Lung (tissue), 12 donors: ENCODE measurements around the gene KCTD21. TPM values are rescaled to one million over a fixed set of nuclear protein-coding genes. Genes with fewer than 3 reads are reported as not detected.

Experiments used
- ATAC-seq: fragments of 200-7000 bp; cut with Tn5 transposase; one replicate; pipeline ENCODE4 v1.9.1; 2020; ENCODE audit warnings: moderate number of reproducible peaks; ENCODE audit not compliant: insufficient read depth, low FRiP score
- DNase-seq, 3 donors: peaks; one replicate each; pipeline ENCODE4 v3.0.0-alpha.2; 2013 to 2017
- H3K27ac ChIP-seq, 2 donors: one replicate each; pipeline ENCODE4 v1.5.1; 2013; ENCODE audit warnings: mild to moderate bottlenecking in 2 of 2, moderate library complexity in 2 of 2, control low read depth in 1 of 2, inconsistent platforms in 1 of 2, low read depth in 1 of 2, low read length in 1 of 2
- H3K27me3 ChIP-seq, 3 donors: one replicate each; pipeline ENCODE4 v1.5.1; 2013; ENCODE audit warnings: low read length in 2 of 3; ENCODE audit not compliant: control insufficient read depth in 3 of 3, insufficient read depth in 3 of 3
- H3K36me3 ChIP-seq, 4 donors: one replicate each; pipeline ENCODE4 v1.5.1; 2013; ENCODE audit warnings: low read length in 4 of 4, mild to moderate bottlenecking in 1 of 4, moderate library complexity in 1 of 4; ENCODE audit not compliant: control insufficient read depth in 4 of 4, insufficient read depth in 4 of 4
- H3K4me1 ChIP-seq, 5 donors: one replicate each; pipeline ENCODE4 v1.5.1; 2013; ENCODE audit warnings: low read length in 5 of 5, mild to moderate bottlenecking in 2 of 5, moderate library complexity in 1 of 5; ENCODE audit not compliant: control insufficient read depth in 5 of 5, insufficient read depth in 5 of 5
- H3K4me3 ChIP-seq: one replicate; pipeline ENCODE4 v1.5.1; 2013; ENCODE audit warnings: mild to moderate bottlenecking, control low read depth, moderate library complexity
- H3K9ac ChIP-seq, 2 donors: one replicate each; pipeline ENCODE4 v1.5.1; 2013; ENCODE audit warnings: low read length in 2 of 2, control low read depth in 1 of 2; ENCODE audit not compliant: insufficient read depth in 1 of 2
- H3K9me3 ChIP-seq, 4 donors: one replicate each; pipeline ENCODE4 v1.5.1; 2013; ENCODE audit warnings: low read length in 3 of 4, mild to moderate bottlenecking in 1 of 4, moderate library complexity in 1 of 4; ENCODE audit not compliant: control insufficient read depth in 4 of 4, insufficient read depth in 3 of 4
- CTCF ChIP-seq: IDR thresholded peaks from 2 replicates; pipeline ENCODE4 v1.5.1; 2012; ENCODE audit warnings: mild to moderate bottlenecking; ENCODE audit errors: control extremely low read depth, extremely low read depth
- WGBS, 2 donors: extraction: QIAGEN DNeasy Blood & Tissue Kit; methylation state at CpG; one replicate each; pipeline ENCODE4 v1.1.7; 2013; 5-methylcytosine and 5-hydroxymethylcytosine counted together
- polyA plus RNA-seq, 2 donors: library from polyadenylated mRNA; stranded (reverse); fragments of 200-250 nt; gene quantifications; one replicate each; pipeline ENCODE4 v1.2.1, GENCODE V29; 2013
- total RNA-seq, 2 donors: library from RNA; depleted of rRNA in 1 of 2; stranded (reverse); fragments of >200 nt in 1 of 2; gene quantifications; one replicate each; pipeline ENCODE4 v1.2.1, GENCODE V29; 2014 to 2021
- donor health status: control.
- donor health status: control.
- donor health status: Bipolar disorder and iron deficiency.
- donor health status: healthy.
- donor health status: DM: yes; HTN: yes; CAD: no.

KCTD21 gene
- total and polyA plus RNA-seq, 4 donors = 4.1 to 10.8 (median 7.5) TPM

- H3K27ac ChIP-seq = no peak overlapping the region
- 73 to 83% methylated on average over 2 of the region's 2 CpGs for WGBS, 2 donors
- H3K9ac ChIP-seq = no peak overlapping the region
- no peaks in the 10 kb centered on the region for H3K36me3 ChIP-seq
- no peaks in the 10 kb centered on the region for H3K9me3 ChIP-seq
- H3K4me1 ChIP-seq = peaks cover 0 to 15% (median 11%) of the 10 kb centered on the region in 5 donors
- H3K4me3 ChIP-seq = no peak overlapping the region
- TF ChIP-seq CTCF = no peak
- no peaks in the 10 kb centered on the region for H3K27me3 ChIP-seq
- DNase-seq = no peak
- ATAC-seq = no peak
Measured at GRCh38 chr11:78163828-78164227, 24.6 kb downstream of the KCTD21 start.

- Histone ChIP-seq H3K9me3 (no peaks in the 10 kb centered on the region), H3K36me3 (no peaks in the 10 kb centered on the region), H3K4me3 (no peak overlapping the region), H3K9ac (no peak overlapping the region), H3K27me3 (no peaks in the 10 kb centered on the region), H3K4me1 (peaks cover 0 to 8% (median 6%) of the 10 kb centered on the region in 5 donors), H3K27ac (no peak overlapping the region)
- peak; percentile 35 to 66 (median 38) for DNase-seq
- 35 to 56% methylated on average over 5 of the region's 5 CpGs for WGBS, 2 donors
- ATAC-seq = no peak
- TF ChIP-seq CTCF = no peak
Measured at GRCh38 chr11:78161962-78162371, 26.5 kb downstream of the KCTD21 start.

- no peak overlapping the region for H3K9ac ChIP-seq
- 71 to 96% methylated on average over 2 of the region's 2 CpGs for WGBS, 2 donors
- no peak overlapping the region for H3K4me3 ChIP-seq
- no peaks in the 10 kb centered on the region for H3K27me3 ChIP-seq
- no peak for TF ChIP-seq CTCF
- H3K9me3 ChIP-seq = no peaks in the 10 kb centered on the region
- DNase-seq (no peak), ATAC-seq (no peak)
- no peaks in the 10 kb centered on the region for H3K36me3 ChIP-seq
- peaks cover 0 to 8% (median 6%) of the 10 kb centered on the region in 5 donors for H3K4me1 ChIP-seq
- no peak overlapping the region for H3K27ac ChIP-seq
Measured at GRCh38 chr11:78161346-78161745, 27.1 kb downstream of the KCTD21 start.

DNA sequence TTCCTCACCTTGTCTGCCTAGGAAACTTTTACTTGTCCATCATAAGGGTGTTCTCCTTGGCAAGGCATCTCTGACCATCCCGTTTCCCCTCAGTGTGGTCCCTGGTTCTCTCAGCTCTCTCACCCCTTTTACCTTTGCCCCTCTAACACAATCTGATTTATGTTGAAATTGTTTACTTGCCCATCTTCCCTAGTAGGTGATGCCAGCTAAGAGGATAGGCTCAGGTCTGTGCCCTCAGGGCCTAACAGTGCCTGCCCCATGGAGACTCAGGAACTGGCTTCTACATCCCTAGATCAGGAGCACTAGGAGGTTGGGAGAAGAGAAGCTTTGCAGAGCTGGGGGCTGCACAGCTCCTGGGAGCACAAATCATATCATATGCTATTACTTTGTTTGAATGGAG is 27.9 kb downstream of the KCTD21 start:
- Histone ChIP-seq H3K4me1 (peaks cover 0 to 8% (median 6%) of the 10 kb centered on the region in 5 donors), H3K9ac (no peak overlapping the region), H3K27me3 (no peaks in the 10 kb centered on the region), H3K9me3 (no peaks in the 10 kb centered on the region), H3K36me3 (no peaks in the 10 kb centered on the region), H3K27ac (no peak overlapping the region), H3K4me3 (no peak overlapping the region)
- WGBS, 2 donors = 94 to 97% methylated on average over 1 of the region's 1 CpG
- no peak for DNase-seq
- no peak for ATAC-seq
- no peak for TF ChIP-seq CTCF
